ENCODE measurements around the gene MRPL19. TPM values are rescaled to one million over a fixed set of nuclear protein-coding genes. Genes with fewer than 3 reads are reported as not detected.

MRPL19 gene
- total RNA-seq, 1 experiment from 2014 or later: 73.0 TPM

- peaks cover 30% of the 10 kb centered on the region for H3K27me3 Mint-ChIP-seq (ENCODE audit: low read depth)
- H2AFZ ChIP-seq (ENCODE audit: low read length): no peak overlapping the region
- no peak overlapping the region for H3K56ac ChIP-seq (ENCODE audit: insufficient read length, low read depth, low read length)
- no peak overlapping the region for H4K5ac ChIP-seq (ENCODE audit: insufficient read length, low read depth, low read length)
- H3T11ph ChIP-seq (ENCODE audit: low read length): no peak overlapping the region
- H3K4me1 ChIP-seq (ENCODE audit: insufficient read depth, low read length): no peaks in the 10 kb centered on the region
- H3K4me2 ChIP-seq (ENCODE audit: insufficient read depth, insufficient read length, low read length): no peak overlapping the region
- H4K8ac ChIP-seq (replicated peaks; ENCODE audit: insufficient read length, low read depth, low read length): no peak overlapping the region
- H3K4ac ChIP-seq (ENCODE audit: low read depth, low read length): no peak overlapping the region
- H3K9ac ChIP-seq (ENCODE audit: extremely low read depth, insufficient read length, low read length): no peak overlapping the region
- H4K20me1 ChIP-seq (ENCODE audit: control insufficient read depth, insufficient read depth, insufficient read length): no peaks in the 10 kb centered on the region
- no peak overlapping the region for H3K18ac ChIP-seq (ENCODE audit: insufficient read length, low read depth, low read length)
- no peaks in the 10 kb centered on the region for H3K27me3 ChIP-seq (ENCODE audit: insufficient read depth, low read length)
- TF ChIP-seq, protein P1, sequence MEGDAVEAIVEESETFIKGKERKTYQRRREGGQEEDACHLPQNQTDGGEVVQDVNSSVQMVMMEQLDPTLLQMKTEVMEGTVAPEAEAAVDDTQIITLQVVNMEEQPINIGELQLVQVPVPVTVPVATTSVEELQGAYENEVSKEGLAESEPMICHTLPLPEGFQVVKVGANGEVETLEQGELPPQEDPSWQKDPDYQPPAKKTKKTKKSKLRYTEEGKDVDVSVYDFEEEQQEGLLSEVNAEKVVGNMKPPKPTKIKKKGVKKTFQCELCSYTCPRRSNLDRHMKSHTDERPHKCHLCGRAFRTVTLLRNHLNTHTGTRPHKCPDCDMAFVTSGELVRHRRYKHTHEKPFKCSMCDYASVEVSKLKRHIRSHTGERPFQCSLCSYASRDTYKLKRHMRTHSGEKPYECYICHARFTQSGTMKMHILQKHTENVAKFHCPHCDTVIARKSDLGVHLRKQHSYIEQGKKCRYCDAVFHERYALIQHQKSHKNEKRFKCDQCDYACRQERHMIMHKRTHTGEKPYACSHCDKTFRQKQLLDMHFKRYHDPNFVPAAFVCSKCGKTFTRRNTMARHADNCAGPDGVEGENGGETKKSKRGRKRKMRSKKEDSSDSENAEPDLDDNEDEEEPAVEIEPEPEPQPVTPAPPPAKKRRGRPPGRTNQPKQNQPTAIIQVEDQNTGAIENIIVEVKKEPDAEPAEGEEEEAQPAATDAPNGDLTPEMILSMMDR (conservative IDR thresholded peaks at IDR 0.05): no peak
- H3K79me2 ChIP-seq (ENCODE audit: insufficient read depth, low read length): no peaks in the 10 kb centered on the region
- H2BK120ac ChIP-seq (ENCODE audit: low read depth, low read length, poor library complexity, severe bottlenecking): no peak overlapping the region
- no peak overlapping the region for H2BK5ac ChIP-seq (ENCODE audit: insufficient read length, low read length)
- H3K4me1 Mint-ChIP-seq: peaks cover 6 to 15% of the 10 kb centered on the region in 2 experiments
- H3K27ac ChIP-seq (ENCODE audit: insufficient read length, low read depth, low read length): no peak overlapping the region
- H3K9me3 ChIP-seq (ENCODE audit: control insufficient read depth, low read depth, low read length): no peaks in the 10 kb centered on the region
- no peak overlapping the region for H2BK20ac ChIP-seq (ENCODE audit: low read depth, low read length, poor library complexity, severe bottlenecking)
- no peak overlapping the region for H3K27ac Mint-ChIP-seq
- H3K79me1 ChIP-seq (ENCODE audit: insufficient read depth, low read depth, low read length, poor library complexity, severe bottlenecking): no peaks in the 10 kb centered on the region
- no peak overlapping the region for H3K23ac ChIP-seq (ENCODE audit: insufficient read length, low read depth, low read length)
- no CpG with 5 or more reads among the region's 5 CpGs for WGBS (ENCODE audit: extremely low coverage, insufficient read length, low lambda C conversion rate)
- H3K36me3 Mint-ChIP-seq (ENCODE audit: insufficient read depth in 1 of 3, low read depth in 3 of 3): no peaks in the 10 kb centered on the region; a peak in 1 of 7 replicates
- no peak overlapping the region for H3K4me3 Mint-ChIP-seq
- H3K23me2 ChIP-seq (ENCODE audit: insufficient read length, low read depth, low read length, poor library complexity, severe bottlenecking): no peaks in the 10 kb centered on the region
- peaks cover 3 to 8% of the 10 kb centered on the region in 2 experiments; a peak in 3 of 5 replicates for H3K9me3 Mint-ChIP-seq
- no peak overlapping the region for H3K14ac ChIP-seq (ENCODE audit: insufficient read depth, low read length)
- H2AK5ac ChIP-seq (ENCODE audit: insufficient read length, low read length): no peak overlapping the region
- H4K91ac ChIP-seq (ENCODE audit: insufficient read length, low read depth, low read length): no peak overlapping the region
- H2BK15ac ChIP-seq (ENCODE audit: low read depth, low read length): no peak overlapping the region
- no peak overlapping the region for H2BK12ac ChIP-seq (ENCODE audit: insufficient read length, low read depth, low read length)
- DNase-seq: no peak
Measured at GRCh38 chr2:75612862-75613243, 33.7 kb upstream of the MRPL19 start.
